Transverse colon (tissue), 4 donors: ENCODE measurements around the gene CAMSAP3.

Experiments used
- EP300 ChIP-seq: sonication (generic); formaldehyde crosslinking; IDR thresholded peaks from one replicate; pipeline ENCODE4 v1.6.1; 2017; ENCODE audit warnings: antibody characterized with exemption, low read depth
- POLR2A ChIP-seq: fragments of 450-650 bp; IDR thresholded peaks from one replicate; pipeline ENCODE4 v1.6.1; 2016; ENCODE audit warnings: antibody characterized with exemption, mild to moderate bottlenecking, moderate library complexity
- POLR2AphosphoS5 ChIP-seq, 3 donors: sonication (generic); formaldehyde crosslinking; IDR thresholded peaks; one replicate each; pipeline ENCODE4 v1.6.1; 2016; ENCODE audit warnings: antibody characterized with exemption in 3 of 3
- TF ChIP-seq, protein P1 (sequence below), 5 experiments: fragments of 200-600 bp in 3 of 5; fragments of 450-650 bp in 2 of 5; sonication (generic) in 3 of 5; IDR thresholded peaks; 1 replicate in 2 of 5; 2 replicates in 3 of 5; pipeline ENCODE4 v1.5.1; 2016 to 2017; ENCODE audit warnings: antibody characterized with exemption in 5 of 5, inconsistent platforms in 3 of 5, mild to moderate bottlenecking in 2 of 5, moderate library complexity in 1 of 5

DNA sequence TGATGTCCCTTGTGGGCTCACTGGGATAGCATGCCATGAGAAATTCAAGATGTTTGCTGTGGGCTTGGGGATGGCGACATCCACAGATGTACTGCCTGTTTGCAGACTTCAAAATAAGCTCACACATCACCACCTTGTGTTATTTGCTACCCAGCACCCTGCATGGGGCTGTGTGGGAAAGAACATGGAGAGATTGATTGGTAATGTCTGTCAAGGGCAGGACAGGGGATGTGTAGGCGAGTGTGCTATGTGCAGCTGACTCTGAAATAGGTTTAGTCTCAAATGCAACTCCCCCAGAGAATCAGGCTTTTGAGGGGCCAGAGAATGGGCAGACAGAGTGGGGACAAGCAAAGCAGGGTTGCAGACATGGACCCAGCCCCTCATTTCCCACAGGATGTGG, 35.4 kb upstream of the CAMSAP3 start:
- TF ChIP-seq POLR2A (no peak), POLR2AphosphoS5 (IDR thresholded peaks at IDR 0.05) (no peak), EP300 (no peak)
- TF ChIP-seq, protein P1, sequence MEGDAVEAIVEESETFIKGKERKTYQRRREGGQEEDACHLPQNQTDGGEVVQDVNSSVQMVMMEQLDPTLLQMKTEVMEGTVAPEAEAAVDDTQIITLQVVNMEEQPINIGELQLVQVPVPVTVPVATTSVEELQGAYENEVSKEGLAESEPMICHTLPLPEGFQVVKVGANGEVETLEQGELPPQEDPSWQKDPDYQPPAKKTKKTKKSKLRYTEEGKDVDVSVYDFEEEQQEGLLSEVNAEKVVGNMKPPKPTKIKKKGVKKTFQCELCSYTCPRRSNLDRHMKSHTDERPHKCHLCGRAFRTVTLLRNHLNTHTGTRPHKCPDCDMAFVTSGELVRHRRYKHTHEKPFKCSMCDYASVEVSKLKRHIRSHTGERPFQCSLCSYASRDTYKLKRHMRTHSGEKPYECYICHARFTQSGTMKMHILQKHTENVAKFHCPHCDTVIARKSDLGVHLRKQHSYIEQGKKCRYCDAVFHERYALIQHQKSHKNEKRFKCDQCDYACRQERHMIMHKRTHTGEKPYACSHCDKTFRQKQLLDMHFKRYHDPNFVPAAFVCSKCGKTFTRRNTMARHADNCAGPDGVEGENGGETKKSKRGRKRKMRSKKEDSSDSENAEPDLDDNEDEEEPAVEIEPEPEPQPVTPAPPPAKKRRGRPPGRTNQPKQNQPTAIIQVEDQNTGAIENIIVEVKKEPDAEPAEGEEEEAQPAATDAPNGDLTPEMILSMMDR (IDR thresholded peaks at IDR 0.05): no peak
